ENCODE results near the gene MAML3.

The MAML3 gene

GRCh38 chr4:139986106-139986505, 167.9 kb downstream of the MAML3 start:
- DNase-seq, result no peak

GRCh38 chr4:139985401-139985800, 168.6 kb downstream of the MAML3 start:
- no peak for DNase-seq

- DNase-seq, result no peak
These were observed 169.5 kb downstream of the MAML3 start for GRCh38 chr4:139984471-139984870.

- DNase-seq, result peak; percentile 63 to 79
These were observed 175.3 kb downstream of the MAML3 start for GRCh38 chr4:139978692-139979091.

- no peak for DNase-seq
These were observed 176.0 kb downstream of the MAML3 start for GRCh38 chr4:139977838-139978609.

- DNase-seq, result peak; percentile 69 to 76
These were observed 178.1 kb downstream of the MAML3 start for GRCh38 chr4:139975830-139976272.

- no peak for DNase-seq
These were observed 180.4 kb downstream of the MAML3 start for GRCh38 chr4:139973616-139974015.

- DNase-seq, result no peak
These were observed 181.0 kb downstream of the MAML3 start for GRCh38 chr4:139973015-139973414.

- DNase-seq, result no peak
These were observed 181.7 kb downstream of the MAML3 start for GRCh38 chr4:139972305-139972704.

GRCh38 chr4:139971111-139971510, 182.9 kb downstream of the MAML3 start:
- no peak for DNase-seq

- DNase-seq, result no peak
These were observed 184.2 kb downstream of the MAML3 start for GRCh38 chr4:139969635-139970266.

GRCh38 chr4:139968831-139969230, 185.2 kb downstream of the MAML3 start:
- no peak for DNase-seq

- DNase-seq, result no peak
These were observed 187.6 kb downstream of the MAML3 start for GRCh38 chr4:139966383-139966782.

- no peak for DNase-seq
These were observed 188.2 kb downstream of the MAML3 start for GRCh38 chr4:139965789-139966188.

GRCh38 chr4:139963708-139964107, 190.3 kb downstream of the MAML3 start:
- DNase-seq, result no peak

GRCh38 chr4:139962130-139962684, 191.8 kb downstream of the MAML3 start:
- no peak for DNase-seq

GRCh38 chr4:139961344-139961946, 192.5 kb downstream of the MAML3 start:
- DNase-seq, result no peak

GRCh38 chr4:139959396-139959795, 194.6 kb downstream of the MAML3 start:
- DNase-seq, result no peak

- DNase-seq, result no peak
These were observed 195.3 kb downstream of the MAML3 start for GRCh38 chr4:139958739-139959098.

- DNase-seq, result no peak
These were observed 195.8 kb downstream of the MAML3 start for GRCh38 chr4:139957986-139958738.

- DNase-seq, result no peak
These were observed 196.9 kb downstream of the MAML3 start for GRCh38 chr4:139957065-139957464.

- DNase-seq, result no peak
These were observed 197.4 kb downstream of the MAML3 start for GRCh38 chr4:139956507-139957017.

- DNase-seq, result no peak
These were observed 198.4 kb downstream of the MAML3 start for GRCh38 chr4:139955600-139955999.
